ENCODE results near the gene SCRN2. TPM values are rescaled to one million over a fixed set of nuclear protein-coding genes. Genes with fewer than 3 reads are reported as not detected.

SCRN2 gene
- total and polyA plus RNA-seq, 2 of the 8 experiments (the other 6 are each of a cell fraction or from before 2014, with no cell fraction given): 24.4 to 42.3 TPM

DNA sequence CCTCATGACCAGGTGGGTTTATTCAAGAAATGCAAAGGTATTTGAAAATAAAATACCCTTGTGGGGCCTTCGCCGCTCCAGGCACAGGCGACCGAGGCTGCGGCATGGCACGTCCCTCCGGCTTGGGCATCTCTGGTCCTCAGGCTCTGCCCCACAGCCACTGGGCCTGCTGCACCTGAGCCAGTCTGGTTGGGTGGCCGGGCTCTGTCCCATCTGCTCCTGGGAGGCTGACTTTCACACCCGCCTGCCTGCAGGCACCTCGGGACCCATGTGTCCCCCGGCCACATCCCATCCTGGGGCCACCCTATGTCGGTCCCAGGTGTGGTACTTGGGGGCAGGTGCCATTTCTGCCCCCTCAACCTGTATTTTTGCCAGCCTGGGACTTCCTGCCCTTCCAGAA, 40.4 kb downstream of the SCRN2 start (continued):
- TF ChIP-seq TAF7 (optimal IDR thresholded peaks at IDR 0.05; ENCODE audit: borderline replicate concordance, low read depth, low read length) (no peak), RXRA (IDR thresholded peaks at IDR 0.05; ENCODE audit: insufficient read depth, low read depth, low read length) (no peak), NRF1 (IDR thresholded peaks at IDR 0.05; ENCODE audit: low read depth, low read length) (no peak), SRF (IDR thresholded peaks at IDR 0.05; ENCODE audit: low read depth, low read length) (no peak), ZNF274 (IDR thresholded peaks at IDR 0.05; ENCODE audit: borderline replicate concordance, extremely low read depth, low read length) (no peak)

All from H1 (cell line).